GM12891 (cell line): ENCODE results near the gene CALCB.

Experiments
- PAX5 ChIP-seq: IDR thresholded peaks from 2 replicates; pipeline ENCODE4 v1.6.1; 2011; ENCODE audit warnings: low read length, moderate library complexity, mild to moderate bottlenecking; ENCODE audit not compliant: insufficient read depth, severe bottlenecking
- POLR2A ChIP-seq: IDR thresholded peaks from 2 replicates; pipeline ENCODE4 v1.6.1; 2011; ENCODE audit warnings: low read depth, low read length, control low read depth
- POLR2AphosphoS5 ChIP-seq: IDR thresholded peaks from 2 replicates; pipeline ENCODE4 v1.6.1; 2011; ENCODE audit warnings: low read depth, low read length, control low read depth
- POU2F2 ChIP-seq: IDR thresholded peaks from 2 replicates; pipeline ENCODE4 v1.6.1; 2011; ENCODE audit warnings: low read depth, mild to moderate bottlenecking, control low read depth, low read length, moderate library complexity
- TAF1 ChIP-seq: IDR thresholded peaks from 2 replicates; pipeline ENCODE4 v1.6.1; 2011; ENCODE audit warnings: low read depth, low read length, control low read depth

- TF ChIP-seq POLR2A (no peak), POLR2AphosphoS5 (no peak), PAX5 (no peak), TAF1 (no peak), POU2F2 (no peak)
Measured at GRCh38 chr11:15027011-15027410, 46.4 kb upstream of the CALCB start.
